Mucosa of descending colon (tissue), 3 donors: ENCODE results near the gene CDK9. TPM values are rescaled to one million over a fixed set of nuclear protein-coding genes. Genes with fewer than 3 reads are reported as not detected.

Experiments used
- ATAC-seq: fragments of 200-7000 bp; cut with Tn5 transposase; one replicate; pipeline ENCODE4 v1.9.1; 2020; ENCODE audit warnings: mild to moderate bottlenecking, moderate library complexity
- DNase-seq, 3 donors: peaks; one replicate each; pipeline ENCODE4 v3.0.0-alpha.2; 2020
- H3K36me3 ChIP-seq: fragments of 200-600 bp; one replicate; pipeline ENCODE4 v1.8.0; 2021; ENCODE audit warnings: low read depth, mild to moderate bottlenecking
- H3K4me1 ChIP-seq: fragments of 200-600 bp; one replicate; pipeline ENCODE4 v1.8.0; 2021; ENCODE audit warnings: low read depth, mild to moderate bottlenecking
- H3K4me3 ChIP-seq: fragments of 200-600 bp; one replicate; pipeline ENCODE4 v1.8.0; 2021; ENCODE audit warnings: mild to moderate bottlenecking
- H3K9me3 ChIP-seq: fragments of 200-600 bp; one replicate; pipeline ENCODE4 v1.8.0; 2021; ENCODE audit warnings: mild to moderate bottlenecking
- CTCF ChIP-seq: fragments of 200-600 bp; IDR thresholded peaks from one replicate; pipeline ENCODE4 v1.8.0; 2022; ENCODE audit warnings: antibody characterized with exemption, mild to moderate bottlenecking
- intact Hi-C, 2 donors: fragments of 100-400 bp; cut with DNase I in 1 of 2; cut with micrococcal nuclease in 1 of 2; formaldehyde crosslinking; loops; one replicate each; pipeline versions ENCODE4 v1.11.0 to v1.11.1; 2022; cut with DNase I, micrococcal nuclease
- total RNA-seq, 3 donors: library from RNA; stranded (reverse); fragmentation: NEBNext Ultra II Directional in 2 of 3; extraction: Animal tissue kit (Norgen Biotek cat#: 25700) in 2 of 3; gene quantifications; one replicate each; pipeline versions ENCODE4 v1.2.1 to v1.2.4, GENCODE V29; 2021 to 2023
- donor health status: DM: no; HTN: no; CAD: no; lungs with moderate emphysema.
- donor health status: DM: no; HTN: no; CAD: no.
- donor health status: DM: no; HTN: yes; CAD: no.

The CDK9 gene
- total RNA-seq, 3 donors from 2014 or later, result 67.8 to 111 (median 75.9) TPM

- no peak for ATAC-seq
- intact Hi-C loops, result no loop called here
- Histone ChIP-seq H3K4me3 (no peak overlapping the region), H3K9me3 (no peaks in the 10 kb centered on the region), H3K4me1 (peaks cover 22% of the 10 kb centered on the region), H3K36me3 (peaks cover 27% of the 10 kb centered on the region)
- no peak for TF ChIP-seq CTCF
- no peak for DNase-seq
These were observed 5.3 kb downstream of the CDK9 start for GRCh38 chr9:127791085-127791484.

- no peak overlapping the region for H3K4me3 ChIP-seq
- no peak for TF ChIP-seq CTCF
- peaks cover 27% of the 10 kb centered on the region for H3K4me1 ChIP-seq
- intact Hi-C loops, result no loop called here
- no peak for ATAC-seq
- H3K9me3 ChIP-seq, result no peaks in the 10 kb centered on the region
- DNase-seq, result no peak
- peaks cover 23% of the 10 kb centered on the region for H3K36me3 ChIP-seq
These were observed 6.7 kb downstream of the CDK9 start for GRCh38 chr9:127792417-127793031.

GRCh38 chr9:127793093-127793708 lies 7.4 kb downstream of the CDK9 start:
- no peak for TF ChIP-seq CTCF
- ATAC-seq (no peak), DNase-seq (no peak)
- H3K4me3 ChIP-seq, result no peak overlapping the region
- peaks cover 24% of the 10 kb centered on the region for H3K4me1 ChIP-seq
- no peaks in the 10 kb centered on the region for H3K9me3 ChIP-seq
- intact Hi-C loops, result no loop called here
- H3K36me3 ChIP-seq, result peaks cover 17% of the 10 kb centered on the region

- ATAC-seq (peak; percentile 35), DNase-seq (no peak)
- H3K36me3 ChIP-seq, result peaks cover 7% of the 10 kb centered on the region
- intact Hi-C loops, result no loop called here
- H3K4me1 ChIP-seq, result peaks cover 18% of the 10 kb centered on the region
- no peak overlapping the region for H3K4me3 ChIP-seq
- H3K9me3 ChIP-seq, result no peaks in the 10 kb centered on the region
- no peak for TF ChIP-seq CTCF
These were observed 8.4 kb downstream of the CDK9 start for GRCh38 chr9:127794001-127794791.

GRCh38 chr9:127796225-127796813 lies 10.5 kb downstream of the CDK9 start:
- H3K36me3 ChIP-seq, result no peaks in the 10 kb centered on the region
- no peak for TF ChIP-seq CTCF
- H3K4me1 ChIP-seq, result peaks cover 18% of the 10 kb centered on the region
- intact Hi-C loops, result no loop called here
- ATAC-seq (peak; percentile 42), DNase-seq (no peak)
- H3K9me3 ChIP-seq, result no peaks in the 10 kb centered on the region
- no peak overlapping the region for H3K4me3 ChIP-seq
